HG02571 (cell line): ENCODE results near the gene UNC45A.
A peak's percentile ranks its signal among the peaks of the same experiment; 100 is the strongest.

Source experiments
- ATAC-seq: cut with Tn5 transposase; IDR thresholded peaks from one replicate; pipeline ENCODE4 v1.9.1; 2021; ENCODE audit warnings: mild to moderate bottlenecking, moderate library complexity; ENCODE audit not compliant: unreplicated experiment

Gene UNC45A

DNA sequence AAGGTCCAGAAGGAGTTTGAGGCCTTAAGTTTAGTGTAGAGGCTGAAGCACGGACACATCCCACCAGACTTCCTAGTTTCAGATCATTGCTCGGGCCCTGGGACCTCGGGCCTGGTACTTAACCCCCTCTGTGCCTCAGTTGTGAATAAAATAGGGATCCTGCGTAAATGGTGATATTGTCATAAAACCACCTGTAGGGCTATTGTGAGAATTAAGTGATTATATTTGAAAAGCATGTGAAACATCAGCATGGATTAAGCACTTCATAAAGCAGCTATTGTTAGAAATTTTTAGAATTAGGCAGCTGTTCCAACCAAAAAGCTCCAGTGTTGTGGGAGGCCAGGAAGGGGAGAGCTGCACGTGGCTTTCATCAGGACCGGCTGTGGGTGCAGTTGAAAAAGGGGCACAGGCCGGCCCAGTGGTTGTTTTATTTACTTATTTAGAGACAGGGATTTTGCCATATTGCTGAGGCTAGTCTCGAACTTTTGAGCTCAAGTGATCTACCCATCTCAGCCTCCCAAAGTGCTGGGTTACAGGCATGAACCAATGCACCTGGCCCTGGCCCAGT, 24.0 kb downstream of the UNC45A start:
- ATAC-seq = no peak

DNA sequence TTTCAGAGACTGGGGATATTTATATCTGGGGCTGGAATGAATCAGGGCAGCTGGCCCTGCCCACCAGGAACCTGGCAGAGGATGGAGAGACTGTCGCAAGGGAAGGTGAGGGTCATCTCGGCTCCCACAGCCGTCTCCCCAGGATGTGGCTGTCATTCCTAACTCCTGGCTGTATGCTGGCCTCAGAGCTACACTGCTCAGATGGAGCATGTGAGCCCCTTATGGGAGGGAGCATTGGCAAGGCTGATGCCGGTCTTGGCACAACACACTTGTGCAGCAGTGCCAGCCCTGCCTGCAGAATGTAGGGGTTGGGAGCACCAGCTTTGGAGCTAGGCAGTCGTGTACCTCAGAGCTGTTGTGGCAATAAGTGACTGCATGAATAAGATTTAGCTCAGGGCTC, 24.8 kb downstream of the UNC45A start:
- no peak for ATAC-seq

DNA sequence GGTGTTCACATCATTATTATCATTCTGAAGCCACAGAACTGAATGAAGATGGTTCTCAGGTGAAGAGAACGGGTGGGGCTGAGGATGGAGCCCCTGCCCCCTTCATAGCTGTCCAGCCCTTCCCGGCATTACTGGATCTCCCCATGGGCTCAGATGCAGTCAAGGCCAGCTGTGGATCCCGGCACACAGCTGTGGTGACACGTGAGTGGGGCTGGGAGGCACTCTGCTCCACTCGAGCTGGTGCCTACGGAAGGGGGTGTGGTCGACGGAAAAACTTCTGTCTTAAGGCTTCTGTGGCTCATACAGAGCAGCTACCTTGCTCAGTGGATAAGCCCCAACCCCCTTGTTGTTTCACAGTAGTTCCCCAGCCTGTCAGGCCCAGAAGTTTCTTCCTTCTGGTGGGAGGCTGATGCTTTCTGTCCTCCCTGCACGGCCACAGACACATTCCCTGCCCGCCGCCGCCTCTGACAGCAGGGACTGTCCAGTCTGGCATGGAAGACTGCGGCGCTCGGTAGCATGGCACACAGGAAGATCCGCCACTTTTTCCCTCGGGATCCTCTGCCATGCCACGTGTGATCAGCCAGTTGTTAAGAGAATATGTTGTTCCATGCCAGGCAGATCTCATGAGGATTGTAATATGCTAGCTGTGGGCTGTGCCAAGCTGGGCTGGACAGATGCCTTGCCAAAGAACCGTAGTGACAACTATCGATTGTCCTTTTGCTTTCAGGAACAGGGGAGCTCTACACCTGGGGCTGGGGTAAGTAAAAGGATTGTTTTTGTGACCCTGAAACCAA, 25.4 kb downstream of the UNC45A start:
- no peak for ATAC-seq

DNA sequence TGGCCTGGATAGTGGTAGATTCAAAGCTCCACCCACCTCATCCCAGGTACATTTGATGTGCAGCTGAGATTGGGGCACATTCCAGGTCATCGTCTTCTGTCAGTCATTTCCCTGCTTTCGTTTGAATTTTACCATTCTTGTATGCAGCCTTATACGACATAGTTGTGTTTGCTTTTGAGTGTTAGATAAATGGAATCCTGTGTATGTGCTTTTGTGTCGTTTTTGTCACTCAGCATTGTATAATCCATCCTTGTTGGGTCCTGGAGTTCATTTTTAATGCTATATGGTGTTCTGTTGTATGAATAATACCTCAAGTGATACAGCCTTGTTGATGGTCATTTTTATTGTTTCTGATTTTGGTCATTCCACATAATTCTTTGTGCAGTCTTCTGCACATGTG, 26.9 kb downstream of the UNC45A start:
- no peak for ATAC-seq

DNA sequence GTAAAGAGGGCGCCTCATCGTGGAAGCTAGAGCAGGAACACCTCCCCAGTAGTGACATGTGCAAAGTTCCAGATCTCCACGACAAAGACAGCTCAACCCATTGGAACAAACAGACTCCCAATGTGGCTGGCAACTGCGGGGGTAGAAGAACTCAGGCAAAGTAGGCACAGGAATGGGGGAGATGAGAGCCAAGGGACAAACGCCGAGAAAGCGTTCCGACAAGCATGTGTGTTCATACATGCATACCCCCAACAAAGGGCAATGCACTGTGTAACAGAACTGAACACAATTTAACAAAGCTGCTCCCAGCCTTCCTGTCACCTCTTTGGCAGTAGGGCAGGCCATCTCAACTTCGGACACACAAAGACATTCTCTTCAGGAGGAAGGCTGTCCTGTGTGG, 31.2 kb downstream of the UNC45A start:
- ATAC-seq = no peak

DNA sequence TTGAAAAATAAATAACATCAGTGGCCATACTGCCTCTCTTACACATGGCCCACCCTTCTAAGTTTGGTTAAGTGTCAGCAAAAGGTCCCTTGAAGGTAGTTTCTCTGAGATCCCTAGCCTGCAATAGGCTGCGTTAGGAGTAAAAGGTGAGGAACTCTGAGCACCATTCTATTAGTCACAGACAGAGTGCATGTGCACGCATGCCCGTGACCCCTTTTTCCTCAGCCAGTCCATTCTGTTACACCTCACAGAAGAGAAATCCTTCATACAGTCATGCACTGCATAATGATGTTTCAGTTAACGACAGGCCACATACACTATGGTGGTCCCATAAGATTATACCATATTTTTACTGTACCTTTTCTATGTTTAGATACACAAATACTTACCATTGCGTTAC, 32.1 kb downstream of the UNC45A start:
- ATAC-seq = no peak

DNA sequence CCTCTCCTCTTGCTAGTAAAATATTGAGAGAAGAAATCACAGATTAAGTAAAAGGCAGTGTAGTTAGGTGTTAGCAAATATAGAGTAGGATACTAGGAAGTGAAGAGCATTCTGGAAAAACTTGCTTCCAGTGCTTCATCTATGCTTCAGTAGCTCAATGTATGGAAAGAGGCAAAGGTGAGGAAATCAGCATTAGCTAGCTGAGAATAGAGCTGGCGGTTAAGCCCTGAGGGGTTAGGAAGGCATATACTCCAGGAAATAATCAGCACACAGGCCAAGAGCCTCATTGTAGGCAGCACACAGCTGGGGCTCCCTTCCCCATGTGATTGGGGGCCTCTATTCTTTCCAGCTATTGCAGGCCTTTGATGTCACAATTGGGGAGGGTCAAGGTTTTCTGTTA, 33.3 kb downstream of the UNC45A start:
- ATAC-seq = no peak

DNA sequence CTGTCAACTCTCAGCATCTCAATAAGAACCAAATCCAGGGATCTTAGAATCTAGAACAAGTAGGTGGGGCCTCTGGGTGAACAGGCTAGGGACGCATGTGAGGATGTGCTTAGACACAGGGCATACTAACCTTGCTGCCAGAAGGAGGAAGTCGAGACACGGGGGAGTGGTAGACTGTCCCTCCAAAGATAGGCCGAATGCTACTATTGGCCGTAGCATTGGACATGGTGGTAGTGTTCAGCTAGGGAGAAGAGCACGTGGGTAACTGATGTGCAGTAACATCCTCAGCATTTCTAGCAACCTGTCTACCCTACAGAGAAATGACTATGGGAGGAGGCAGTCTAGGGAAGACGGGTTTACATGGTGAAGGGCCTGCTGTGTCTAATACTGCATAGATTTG, 35.2 kb downstream of the UNC45A start:
- no peak for ATAC-seq

DNA sequence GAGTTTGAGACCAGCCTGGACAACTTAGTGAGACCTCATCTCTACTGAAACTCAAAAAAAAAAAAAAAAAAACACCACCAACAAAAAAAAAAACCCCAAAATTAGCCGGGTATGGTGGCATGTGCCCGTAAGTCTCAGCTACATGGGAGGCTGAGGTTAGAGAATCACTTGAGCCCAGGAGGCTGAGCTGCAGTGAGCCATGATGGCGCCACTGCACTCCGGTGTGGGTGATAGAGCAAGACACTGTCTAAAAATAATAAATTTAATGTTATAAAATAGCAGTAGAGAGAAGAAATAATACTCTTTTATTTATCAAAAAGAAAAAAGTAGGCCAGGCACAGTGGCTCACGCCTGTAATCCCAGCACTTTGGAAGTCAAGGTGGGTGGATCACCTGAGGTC, 37.0 kb downstream of the UNC45A start:
- no peak for ATAC-seq

DNA sequence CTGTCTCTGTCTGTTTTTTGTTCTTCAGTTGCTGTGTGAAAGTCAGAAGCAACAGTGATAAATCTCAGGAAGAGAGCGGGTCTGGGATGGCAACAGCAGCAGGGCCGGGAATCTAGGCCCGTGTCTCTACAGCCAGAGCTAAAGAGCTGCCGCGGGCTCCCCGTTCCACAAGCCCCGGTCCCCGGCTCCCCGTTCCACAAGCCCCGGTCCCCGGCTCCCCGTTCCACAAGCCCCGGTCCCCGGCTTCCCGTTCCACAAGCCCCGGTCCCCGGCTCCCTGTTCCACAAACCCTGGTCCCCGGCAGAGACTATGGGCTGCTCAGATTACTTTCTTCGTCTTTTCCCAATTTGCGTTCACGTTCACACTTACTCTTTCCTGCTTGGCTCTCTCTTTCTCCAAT, 39.1 kb downstream of the UNC45A start:
- ATAC-seq = no peak

DNA sequence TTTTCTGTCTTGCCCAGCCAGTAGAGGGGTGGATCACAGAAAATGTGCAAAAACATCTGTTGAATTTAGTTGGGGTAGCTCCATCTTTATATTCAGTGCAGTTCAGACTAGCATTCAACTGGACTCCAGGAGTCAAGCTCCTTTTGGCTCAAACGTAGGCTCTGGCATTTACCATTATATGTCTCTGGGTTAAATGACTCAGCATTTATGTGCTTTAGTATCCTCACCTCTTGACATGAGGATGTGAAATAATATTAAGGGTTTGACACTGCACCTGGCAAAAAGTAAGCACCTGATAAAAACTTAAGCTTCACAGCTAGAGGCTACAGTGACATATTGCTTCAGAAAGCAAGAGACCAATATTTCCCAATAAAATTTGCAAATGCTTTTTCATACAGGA, 44.5 kb downstream of the UNC45A start:
- no peak for ATAC-seq

DNA sequence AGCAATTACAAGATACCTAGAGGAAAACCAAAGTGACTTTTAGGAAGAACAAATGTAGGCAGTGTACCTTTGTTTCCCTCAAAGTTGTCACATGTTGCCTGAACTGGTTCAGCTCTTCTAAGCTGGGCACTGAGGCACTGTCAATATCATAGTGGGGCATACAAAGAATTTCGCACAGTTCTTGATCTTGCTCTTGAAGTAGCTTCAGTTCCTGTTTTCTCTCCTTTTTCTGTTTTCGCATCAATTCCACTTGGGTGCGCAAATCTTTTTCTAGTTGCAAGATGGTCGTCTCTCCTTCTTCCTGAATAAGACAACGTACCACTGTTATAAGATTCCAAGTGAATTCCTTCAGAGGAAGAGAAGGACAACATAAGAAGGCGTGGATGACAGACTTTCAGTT, 46.6 kb downstream of the UNC45A start:
- peak; percentile 56 for ATAC-seq

DNA sequence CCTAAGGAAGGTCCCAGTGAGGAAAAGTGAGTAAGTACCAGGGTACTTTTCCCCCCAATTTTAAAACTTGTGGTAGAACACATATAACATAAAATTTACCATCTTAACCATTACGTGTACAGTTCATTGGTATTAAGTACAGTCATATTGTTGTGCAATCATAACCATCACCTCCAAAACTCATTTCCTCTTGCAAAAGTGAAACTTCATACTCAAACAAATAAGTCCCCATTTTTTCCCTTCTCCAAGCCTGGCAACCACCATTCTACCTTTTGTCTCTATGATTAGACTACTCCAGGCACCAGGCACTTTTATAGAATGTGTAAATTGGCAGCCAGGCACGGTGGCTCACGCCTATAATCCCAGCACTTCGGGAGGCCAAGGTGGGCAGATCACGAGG, 47.0 kb downstream of the UNC45A start:
- peak; percentile 11 for ATAC-seq

DNA sequence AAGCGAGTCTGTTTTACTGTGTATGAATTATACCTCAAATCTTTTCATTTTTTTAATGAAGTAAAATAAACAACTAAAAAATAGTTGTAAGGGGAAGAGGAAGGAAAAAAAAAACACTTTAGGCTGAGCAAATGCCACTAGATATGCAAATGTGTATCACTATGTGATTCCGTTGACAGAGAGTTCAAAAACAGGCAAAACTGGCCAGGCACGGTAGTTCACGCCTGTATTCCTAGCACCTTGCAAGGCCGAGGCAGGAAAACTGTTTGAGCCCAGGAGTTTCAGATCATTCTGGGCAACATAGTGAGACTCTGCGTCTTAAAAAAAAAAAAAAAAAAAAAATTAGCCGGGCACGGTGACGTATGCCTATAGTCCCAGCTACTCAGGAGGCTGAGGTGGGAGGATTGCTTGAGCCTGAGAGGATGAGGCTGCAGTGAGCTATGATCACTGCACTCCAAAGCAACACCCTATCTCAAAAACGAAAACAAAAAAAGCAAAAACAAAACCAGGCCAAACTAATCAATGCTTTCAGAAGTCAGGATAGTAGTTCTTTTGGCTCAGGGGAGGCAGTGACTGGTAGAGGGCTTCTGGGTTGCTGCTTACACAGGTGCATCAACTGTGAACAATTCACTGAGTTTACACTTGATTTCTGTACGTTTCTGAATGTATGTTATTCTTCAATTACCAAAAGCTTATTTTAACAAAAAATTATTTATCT, 51.9 kb downstream of the UNC45A start:
- ATAC-seq = no peak

DNA sequence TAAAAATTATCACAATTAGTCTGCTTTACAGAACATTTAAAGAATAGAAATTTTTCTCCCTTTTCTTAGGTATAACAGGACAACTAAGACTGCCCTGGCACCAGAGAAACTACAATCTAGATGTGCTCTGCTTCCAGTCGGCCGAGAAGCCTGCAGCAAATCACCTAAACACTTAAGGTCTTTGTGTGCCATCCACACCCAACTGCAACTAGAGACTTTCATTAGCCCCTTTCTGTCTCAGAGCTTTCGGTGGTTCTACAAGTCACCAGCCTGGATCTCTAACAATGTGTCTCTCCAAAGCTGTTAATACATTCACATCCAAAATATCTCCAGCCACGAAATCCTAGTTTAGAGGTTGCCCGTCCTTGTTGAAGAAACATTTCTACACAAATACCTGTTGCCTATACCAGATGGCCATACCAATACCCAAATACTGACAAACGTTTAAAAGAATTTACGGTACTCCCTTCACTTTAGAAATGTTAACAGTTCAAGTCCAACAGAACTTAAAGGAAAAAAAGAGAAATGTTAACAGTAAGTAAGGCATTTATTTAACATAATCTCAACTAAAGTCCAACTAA, 52.6 kb downstream of the UNC45A start:
- ATAC-seq = no peak

DNA sequence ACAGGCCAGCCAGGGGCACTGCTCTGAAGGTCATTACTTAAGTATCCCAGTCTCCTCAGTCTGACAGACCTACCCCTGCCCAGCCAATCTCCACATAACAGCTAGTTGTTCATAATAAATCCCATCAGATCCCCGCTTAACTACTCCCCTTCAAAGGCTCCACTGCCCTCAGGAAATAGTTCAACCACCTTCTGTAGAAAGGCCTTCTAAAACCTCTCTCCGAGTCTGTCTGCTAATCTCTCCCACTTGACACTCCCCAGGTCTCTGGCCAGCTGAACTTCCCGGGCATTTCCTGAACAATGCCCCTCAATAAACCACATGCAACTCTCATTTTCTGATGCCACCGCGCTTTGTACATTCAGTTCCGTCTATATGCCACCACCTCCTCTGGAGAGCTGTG, 53.2 kb downstream of the UNC45A start:
- ATAC-seq = no peak

DNA sequence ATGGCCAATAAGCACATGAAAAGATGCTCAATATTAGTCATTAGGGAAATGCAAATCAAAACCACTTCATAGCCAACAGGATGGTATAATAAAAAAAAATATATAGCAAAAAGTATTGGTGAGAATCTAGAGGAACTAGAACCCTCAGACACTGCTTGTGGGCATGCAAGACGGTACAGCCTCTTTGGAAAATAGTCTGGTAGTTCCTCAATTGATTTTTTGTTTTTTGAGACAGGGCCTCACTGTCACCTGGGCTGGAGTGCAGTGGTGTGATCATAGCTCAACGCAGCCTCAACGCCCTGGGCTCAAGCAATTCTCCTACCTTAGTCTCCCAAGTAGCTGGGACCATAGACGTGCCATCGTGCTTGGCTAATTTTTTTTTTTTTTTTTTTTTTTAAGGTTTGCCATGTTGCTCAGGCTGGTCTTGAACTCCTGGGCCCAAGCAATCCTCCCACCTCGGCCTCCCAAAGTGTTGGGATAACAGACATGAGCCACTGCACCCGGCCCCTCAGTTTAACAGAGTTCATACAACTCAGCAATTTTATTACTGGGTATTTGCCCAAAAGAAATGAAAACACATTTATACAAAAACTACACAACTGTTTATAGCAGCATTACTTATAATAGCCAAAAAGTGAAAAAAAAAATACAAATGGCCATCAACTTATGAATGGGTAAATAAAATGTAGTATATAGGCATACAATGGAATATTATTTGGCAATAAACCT, 54.1 kb downstream of the UNC45A start:
- ATAC-seq = no peak

DNA sequence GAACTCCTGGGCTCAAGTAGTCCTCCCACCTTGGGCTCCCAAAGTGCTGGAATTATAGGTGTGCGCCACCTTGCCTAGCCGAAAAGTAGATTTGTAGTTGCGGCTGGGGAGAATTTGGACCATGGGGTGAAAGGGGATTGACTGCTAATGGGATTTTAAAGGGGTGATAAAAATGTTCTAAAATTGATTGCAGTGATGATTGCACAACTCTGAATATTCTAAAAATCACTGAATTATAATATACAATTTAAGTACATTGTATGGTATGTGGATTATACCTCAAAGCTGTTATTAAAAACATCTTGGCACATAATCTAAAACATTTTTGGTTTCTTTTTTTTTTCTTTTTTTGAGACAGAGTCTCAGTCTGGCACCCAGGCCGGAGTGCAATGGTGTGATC, 55.4 kb downstream of the UNC45A start:
- no peak for ATAC-seq

DNA sequence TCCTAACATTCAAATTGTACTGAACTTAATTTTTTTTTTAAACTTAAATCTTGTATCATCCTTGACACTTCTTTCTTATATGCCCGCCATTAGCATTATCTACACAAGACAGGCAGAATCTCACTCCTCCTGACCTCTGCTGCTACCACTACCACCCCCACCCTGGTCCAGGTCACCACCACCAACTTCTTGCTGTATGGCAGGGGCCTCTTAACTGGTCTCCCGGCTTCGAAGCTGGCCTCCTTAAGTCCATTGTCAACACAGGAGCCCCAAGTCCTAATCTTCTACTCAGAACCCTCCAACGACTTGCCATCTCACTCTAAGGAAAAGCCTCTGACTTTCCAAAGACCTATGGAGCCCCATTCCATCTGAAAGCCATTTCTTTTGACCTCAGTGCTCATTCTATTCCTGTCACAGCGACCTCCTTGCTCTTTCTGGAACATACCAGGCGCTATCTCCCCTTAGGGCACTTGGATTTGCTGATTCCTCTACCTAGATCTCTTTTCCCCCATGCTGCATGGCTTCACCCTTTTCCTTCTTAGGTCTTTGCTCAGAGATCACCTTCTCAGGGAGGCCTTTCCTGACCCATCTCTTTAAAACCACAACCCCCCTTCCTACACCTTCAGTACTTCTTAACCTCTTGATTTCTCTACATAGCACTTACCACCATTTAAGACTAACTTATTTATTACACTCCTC, 56.7 kb downstream of the UNC45A start:
- no peak for ATAC-seq

DNA sequence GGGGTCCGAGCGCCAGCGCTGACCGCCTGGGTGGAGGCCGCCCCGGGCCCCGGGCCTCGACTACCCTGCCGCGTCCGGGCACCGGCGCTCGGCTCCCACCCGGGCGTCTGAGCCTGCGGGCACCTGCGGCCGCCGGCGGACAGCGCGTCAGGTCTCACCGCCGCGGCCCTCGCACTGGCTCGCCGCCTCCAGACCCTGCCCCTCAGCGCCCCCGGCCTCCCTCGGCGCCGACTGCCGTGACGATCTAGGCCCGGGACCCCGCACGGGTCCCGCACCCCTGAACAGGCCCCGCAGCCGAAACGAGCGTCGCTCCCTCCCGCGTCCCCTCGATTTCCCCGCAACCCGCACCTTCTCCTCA, 59.0 kb downstream of the UNC45A start:
- ATAC-seq = peak; percentile 18
